Spleen (tissue), 11 donors: ENCODE data around the gene UGT8. TPM values are rescaled to one million over a fixed set of nuclear protein-coding genes. Genes with fewer than 3 reads are reported as not detected.

Experiments used
- DNase-seq: peaks from one replicate; pipeline ENCODE4 v3.0.0-alpha.2; 2020
- H3K27ac ChIP-seq, 8 donors: fragments of 200-600 bp; sonication (generic) in 7 of 8; 1 replicate in 4 of 8; 2 replicates in 4 of 8; pipeline versions ENCODE4 v1.5.0 to v1.8.0; 2016 to 2021; ENCODE audit warnings: inconsistent platforms in 4 of 8, mild to moderate bottlenecking in 4 of 8, moderate library complexity in 1 of 8
- H3K27me3 ChIP-seq, 7 donors: fragments of 200-600 bp; sonication (generic) in 6 of 7; replicated peaks in 1 of 7; 1 replicate in 4 of 7; 2 replicates in 3 of 7; pipeline versions ENCODE4 v1.5.0 to v1.8.0; 2016 to 2021; ENCODE audit warnings: inconsistent platforms in 3 of 7, mild to moderate bottlenecking in 1 of 7
- H3K36me3 ChIP-seq, 6 donors: fragments of 200-600 bp; sonication (generic) in 5 of 6; 1 replicate in 4 of 6; 2 replicates in 2 of 6; pipeline versions ENCODE4 v1.5.0 to v1.8.0; 2016 to 2021; ENCODE audit warnings: inconsistent platforms in 2 of 6
- H3K4me1 ChIP-seq, 6 donors: fragments of 200-600 bp; sonication (generic) in 5 of 6; 1 replicate in 3 of 6; 2 replicates in 3 of 6; pipeline versions ENCODE4 v1.5.0 to v1.8.0; 2016 to 2021; ENCODE audit warnings: inconsistent platforms in 3 of 6
- H3K4me3 ChIP-seq, 8 donors: fragments of 200-600 bp; sonication (generic) in 7 of 8; 1 replicate in 4 of 8; 2 replicates in 4 of 8; pipeline versions ENCODE4 v1.5.0 to v1.8.0; 2016 to 2021; ENCODE audit warnings: inconsistent platforms in 4 of 8, mild to moderate bottlenecking in 4 of 8, moderate library complexity in 2 of 8
- H3K9me3 ChIP-seq, 8 donors: fragments of 200-600 bp; sonication (generic) in 7 of 8; 1 replicate in 4 of 8; 2 replicates in 4 of 8; pipeline versions ENCODE4 v1.5.0 to v1.8.0; 2016 to 2021; ENCODE audit warnings: inconsistent platforms in 4 of 8
- CTCF ChIP-seq, 11 experiments: fragments of 200-600 bp in 7 of 11; fragments of 450-650 bp in 4 of 11; sonication (generic) in 4 of 11; IDR thresholded peaks in 8 of 11; conservative IDR thresholded peaks in 3 of 11; 1 replicate in 7 of 11; 2 replicates in 4 of 11; pipeline versions ENCODE4 v1.4.0 to v1.8.0; 2016 to 2021; ENCODE audit warnings: antibody characterized with exemption in 11 of 11, inconsistent platforms in 4 of 11, mild to moderate bottlenecking in 1 of 11
- POLR2A ChIP-seq, 3 donors: fragments of 450-650 bp; IDR thresholded peaks; one replicate each; pipeline ENCODE4 v1.5.1; 2017; ENCODE audit warnings: antibody characterized with exemption in 3 of 3, mild to moderate bottlenecking in 1 of 3
- POLR2AphosphoS5 ChIP-seq, 3 donors: sonication (generic); formaldehyde crosslinking; IDR thresholded peaks; one replicate each; pipeline ENCODE4 v1.5.1; 2017; ENCODE audit warnings: antibody characterized with exemption in 3 of 3
- WGBS, 5 donors: extraction: QIAGEN DNeasy Blood & Tissue Kit in 3 of 5; methylation state at CpG; one replicate each; pipeline versions ENCODE4 v1.1.5 to v1.1.7; 2013 to 2018; 5-methylcytosine and 5-hydroxymethylcytosine counted together
- intact Hi-C: fragments of 100-400 bp; cut with DNase I; formaldehyde crosslinking; loops from one replicate; pipeline ENCODE4 v1.15.0; 2023; ENCODE audit warnings: low total_unique reads
- microRNA-seq, 3 donors: library from miRNA; unstranded; fragments of <30 nt; microRNA quantifications; one replicate each; pipeline versions ENCODE4 to v1.1.0, GENCODE V29; 2019 to 2020
- polyA plus RNA-seq, 3 donors: library from polyadenylated mRNA; stranded (reverse); fragments of 200-250 nt; gene quantifications; one replicate each; pipeline ENCODE4 v1.2.1, GENCODE V29; 2013
- small RNA-seq, 4 donors: library from RNA; depleted of rRNA; stranded (forward); fragments of <200 nt; gene quantifications; one replicate each; pipeline ENCODE3, GENCODE V24; 2016
- total RNA-seq, 7 donors: library from RNA; depleted of rRNA in 3 of 7; stranded (reverse); fragments of >200 nt in 3 of 7; fragmentation: NEBNext Ultra II Directional in 4 of 7; extraction: Animal tissue kit (Norgen Biotek cat#: 25700) in 4 of 7; gene quantifications; one replicate each; pipeline versions ENCODE4 v1.1.0 to v1.2.1, GENCODE V29; 2016 to 2021
- donor health status: healthy with polysubstance abuse.
- donor health status: DM: no; HTN: no; CAD: no; lungs with moderate emphysema.
- donor health status: DM: no; HTN: no; CAD: no.
- donor health status: Bipolar disorder and iron deficiency.
- donor health status: healthy.
- donor health status: DM: no; HTN: no; CAD: no.
- donor health status: DM: yes; HTN: yes; CAD: no.

Gene UGT8
- total and polyA plus RNA-seq, 10 donors, result 2.1 to 7.0 (median 6.5) TPM

DNA sequence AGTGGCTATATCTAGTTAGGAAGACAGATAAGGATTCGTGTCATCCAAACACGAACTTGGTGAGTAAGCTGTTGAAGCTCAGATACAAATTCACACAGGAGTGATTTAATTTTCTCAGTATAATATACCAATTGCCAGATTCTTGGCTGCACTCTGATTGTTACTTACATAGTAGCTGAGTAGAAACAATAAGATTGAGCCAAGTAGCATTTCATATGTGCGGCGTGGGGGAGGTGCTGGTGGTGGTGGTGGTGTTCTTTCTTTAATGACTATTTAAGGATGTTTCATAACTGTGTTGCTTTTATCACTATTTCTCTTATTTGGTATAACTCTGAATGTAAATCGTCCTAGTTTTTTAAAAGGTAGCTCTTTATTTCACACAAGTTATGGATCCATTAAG is 102.9 kb downstream of the UGT8 start:
- intact Hi-C loops, result no loop called here
- Histone ChIP-seq H3K9me3 (no peaks in the 10 kb centered on the region), H3K36me3 (no peaks in the 10 kb centered on the region), H3K27ac (no peak overlapping the region), H3K4me3 (no peak overlapping the region), H3K27me3 (no peaks in the 10 kb centered on the region), H3K4me1 (no peaks in the 10 kb centered on the region)
- no peak for TF ChIP-seq POLR2AphosphoS5 (IDR thresholded peaks at IDR 0.05)
- TF ChIP-seq CTCF (IDR thresholded peaks at IDR 0.05 in 8 of 11, conservative IDR thresholded peaks at IDR 0.05 in 3 of 11), result no peak
- no peak for TF ChIP-seq POLR2A (IDR thresholded peaks at IDR 0.05)
- 68 to 82% (median 77%) methylated on average over 5 of the region's 5 CpGs for WGBS, 5 donors
- DNase-seq, result no peak

- intact Hi-C loops, result no loop called here
- Histone ChIP-seq H3K9me3 (no peaks in the 10 kb centered on the region), H3K36me3 (no peaks in the 10 kb centered on the region), H3K4me1 (no peaks in the 10 kb centered on the region), H3K4me3 (no peak overlapping the region), H3K27me3 (no peaks in the 10 kb centered on the region), H3K27ac (no peak overlapping the region)
- no peak for DNase-seq
- TF ChIP-seq POLR2A (IDR thresholded peaks at IDR 0.05) (no peak), CTCF (IDR thresholded peaks at IDR 0.05 in 8 of 11, conservative IDR thresholded peaks at IDR 0.05 in 3 of 11) (no peak), POLR2AphosphoS5 (IDR thresholded peaks at IDR 0.05) (no peak)
Measured at GRCh38 chr4:114717432-114717831, 118.8 kb downstream of the UGT8 start.

DNA sequence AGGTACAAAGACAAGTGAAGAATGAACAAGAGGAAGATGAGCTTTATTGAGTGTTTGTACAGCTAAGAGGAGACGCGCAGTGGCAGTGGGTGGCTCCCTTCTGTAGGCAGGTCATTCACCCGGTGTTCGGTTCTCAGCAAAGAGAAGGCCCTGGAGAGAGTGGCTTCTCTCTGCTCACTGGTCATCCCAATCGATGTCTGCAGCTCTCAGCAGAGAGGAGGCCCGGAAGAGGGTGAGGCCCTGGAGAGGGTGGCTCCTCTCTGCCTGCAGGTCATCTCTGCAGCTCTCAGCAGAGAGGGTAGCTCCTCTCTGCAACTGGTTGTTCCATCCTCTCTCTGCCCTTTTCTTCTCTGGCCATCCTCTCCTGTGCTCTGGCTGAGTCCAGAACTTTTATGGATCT is 126.5 kb downstream of the UGT8 start:
- Histone ChIP-seq H3K27me3 (no peaks in the 10 kb centered on the region), H3K4me1 (no peaks in the 10 kb centered on the region), H3K36me3 (no peaks in the 10 kb centered on the region), H3K27ac (no peak overlapping the region), H3K4me3 (no peak overlapping the region), H3K9me3 (no peaks in the 10 kb centered on the region)
- 62 to 79% (median 69%) methylated on average over 6 of the region's 6 CpGs for WGBS, 5 donors
- TF ChIP-seq CTCF (IDR thresholded peaks at IDR 0.05 in 8 of 11, conservative IDR thresholded peaks at IDR 0.05 in 3 of 11) (no peak), POLR2A (IDR thresholded peaks at IDR 0.05) (no peak), POLR2AphosphoS5 (IDR thresholded peaks at IDR 0.05) (no peak)
- no peak for DNase-seq
- intact Hi-C loops, result no loop called here

GRCh38 chr4:114727461-114727860 is 128.9 kb downstream of the UGT8 start:
- TF ChIP-seq CTCF (IDR thresholded peaks at IDR 0.05 in 8 of 11, conservative IDR thresholded peaks at IDR 0.05 in 3 of 11), result no peak
- no peak for TF ChIP-seq POLR2A (IDR thresholded peaks at IDR 0.05)
- TF ChIP-seq POLR2AphosphoS5 (IDR thresholded peaks at IDR 0.05), result no peak
- Histone ChIP-seq H3K9me3 (no peaks in the 10 kb centered on the region), H3K4me3 (no peak overlapping the region), H3K4me1 (no peaks in the 10 kb centered on the region), H3K27me3 (no peaks in the 10 kb centered on the region), H3K36me3 (no peaks in the 10 kb centered on the region), H3K27ac (no peak overlapping the region)
- DNase-seq, result no peak
- WGBS, 5 donors, result 0 to 2% (median 0%) methylated on average over 1 of the region's 1 CpG
- intact Hi-C loops, result no loop called here

Small RNA genes within 50 kb of the gene (microRNA-seq; reads per million reads assigned to microRNA genes)
- gene MIR577, result 5.1 to 8.1 (median 5.9) reads per million in 3 donors

Small RNA genes within 50 kb of the gene (small RNA-seq; reads per million reads assigned to genes)
- gene MIR577, result 2.9 to 8.3 (median 3.7) reads per million in 4 donors
